Mesenchymal stem cell (in vitro differentiated cells and primary cell): ENCODE measurements around the gene PON2. TPM values are rescaled to one million over a fixed set of nuclear protein-coding genes. Genes with fewer than 3 reads are reported as not detected.

ENCODE experiments used
- DNase-seq: peaks from one replicate; pipeline ENCODE4 v3.0.0-alpha.2; 2013
- H2AFZ ChIP-seq: one replicate; pipeline ENCODE4 v1.6.1; 2013; ENCODE audit warnings: low read depth, mild to moderate bottlenecking, control low read depth, inconsistent platforms, low read length, moderate library complexity
- H2AK5ac ChIP-seq: 2 replicates; pipeline ENCODE4 v1.6.1; 2013; ENCODE audit warnings: low read length, moderate library complexity, mild to moderate bottlenecking, inconsistent platforms; ENCODE audit not compliant: severe bottlenecking
- H2BK120ac ChIP-seq: one replicate; pipeline ENCODE4 v1.6.1; 2013; ENCODE audit warnings: low read depth, mild to moderate bottlenecking, inconsistent platforms, low read length, moderate library complexity
- H2BK12ac ChIP-seq, 2 experiments: one replicate each; pipeline ENCODE4 v1.6.1; 2013; ENCODE audit warnings: inconsistent platforms in 2 of 2, low read length in 2 of 2, mild to moderate bottlenecking in 2 of 2, moderate library complexity in 2 of 2, control low read depth in 1 of 2
- H2BK15ac ChIP-seq: one replicate; pipeline ENCODE4 v1.6.1; 2013; ENCODE audit warnings: mild to moderate bottlenecking, low read depth, inconsistent platforms; ENCODE audit not compliant: poor library complexity, severe bottlenecking
- H2BK5ac ChIP-seq: 2 replicates; pipeline ENCODE4 v1.6.1; 2013; ENCODE audit warnings: low read depth, mild to moderate bottlenecking, low read length, control low read depth, inconsistent platforms; ENCODE audit not compliant: poor library complexity, severe bottlenecking
- H3K14ac ChIP-seq, 2 experiments: one replicate each; pipeline ENCODE4 v1.6.1; 2013; ENCODE audit warnings: inconsistent platforms in 2 of 2, low read length in 2 of 2, control low read depth in 1 of 2, mild to moderate bottlenecking in 1 of 2, moderate library complexity in 1 of 2
- H3K18ac ChIP-seq, 2 experiments: one replicate each; pipeline ENCODE4 v1.6.1; 2013; ENCODE audit warnings: inconsistent platforms in 2 of 2, low read length in 2 of 2, control low read depth in 1 of 2, low read depth in 1 of 2, mild to moderate bottlenecking in 1 of 2
- H3K23ac ChIP-seq, 2 experiments: one replicate each; pipeline ENCODE4 v1.6.1; 2013; ENCODE audit warnings: inconsistent platforms in 2 of 2, low read length in 2 of 2, mild to moderate bottlenecking in 2 of 2, moderate library complexity in 2 of 2, control low read depth in 1 of 2
- H3K27ac ChIP-seq: 2 replicates; pipeline ENCODE4 v1.5.1; 2013; ENCODE audit warnings: mild to moderate bottlenecking, moderate library complexity, low read length, control low read depth, inconsistent platforms; ENCODE audit not compliant: poor library complexity, severe bottlenecking
- H3K27me3 ChIP-seq, 2 experiments: 2 replicates each; pipeline versions ENCODE4 v1.6.1 to v1.7.0; 2013; ENCODE audit warnings: low read length in 2 of 2, mild to moderate bottlenecking in 2 of 2, moderate library complexity in 2 of 2, control low read depth in 1 of 2, inconsistent platforms in 1 of 2; ENCODE audit not compliant: control insufficient read depth in 1 of 2, insufficient read depth in 1 of 2
- H3K36me3 ChIP-seq, 2 experiments: 2 replicates each; pipeline versions ENCODE4 v1.6.1 to v1.7.0; 2013; ENCODE audit warnings: low read length in 2 of 2, control low read depth in 1 of 2, inconsistent platforms in 1 of 2, low read depth in 1 of 2, mild to moderate bottlenecking in 1 of 2; ENCODE audit not compliant: insufficient read depth in 2 of 2, control insufficient read depth in 1 of 2
- H3K4ac ChIP-seq, 2 experiments: one replicate each; pipeline ENCODE4 v1.6.1; 2013; ENCODE audit warnings: inconsistent platforms in 2 of 2, low read length in 2 of 2, mild to moderate bottlenecking in 2 of 2, moderate library complexity in 2 of 2, control low read depth in 1 of 2, low read depth in 1 of 2
- H3K4me1 ChIP-seq: 2 replicates; pipeline ENCODE4 v1.6.1; 2013; ENCODE audit warnings: low read depth, low read length, control low read depth; ENCODE audit not compliant: control insufficient read depth, insufficient read depth
- H3K4me2 ChIP-seq: 2 replicates; pipeline ENCODE4 v1.6.1; 2013; ENCODE audit warnings: low read length, mild to moderate bottlenecking, inconsistent platforms; ENCODE audit not compliant: poor library complexity, severe bottlenecking
- H3K4me3 ChIP-seq, 2 experiments: 2 replicates each; pipeline versions ENCODE4 v1.5.1 to v1.7.0; 2013; ENCODE audit warnings: low read length in 2 of 2, mild to moderate bottlenecking in 2 of 2, control low read depth in 1 of 2, low read depth in 1 of 2; ENCODE audit not compliant: insufficient read depth in 1 of 2
- H3K79me1 ChIP-seq: replicated peaks from 2 replicates; pipeline ENCODE4 v1.6.1; 2013; ENCODE audit warnings: mild to moderate bottlenecking, control low read depth, low read length, inconsistent platforms; ENCODE audit not compliant: poor library complexity, severe bottlenecking
- H3K9ac ChIP-seq: 2 replicates; pipeline ENCODE4 v1.7.0; 2013; ENCODE audit warnings: mild to moderate bottlenecking, low read length, moderate library complexity
- H3K9me3 ChIP-seq: 2 replicates; pipeline ENCODE4 v1.7.0; 2013; ENCODE audit warnings: mild to moderate bottlenecking, low read length; ENCODE audit not compliant: control insufficient read depth
- H4K8ac ChIP-seq: one replicate; pipeline ENCODE4 v1.6.1; 2013; ENCODE audit warnings: inconsistent platforms, mild to moderate bottlenecking, low read length, moderate library complexity
- H4K91ac ChIP-seq: one replicate; pipeline ENCODE4 v1.6.1; 2013; ENCODE audit warnings: mild to moderate bottlenecking, low read length, inconsistent platforms
- WGBS: methylation state at CpG from one replicate; pipeline ENCODE4 v1.1.7; 2013; ENCODE audit warnings: mixed read lengths; 5-methylcytosine and 5-hydroxymethylcytosine counted together
- polyA plus RNA-seq, 2 experiments: library from polyadenylated mRNA; stranded (reverse); fragments of 200-250 nt; gene quantifications; one replicate each; pipeline ENCODE4 v1.2.3, GENCODE V29; 2013

The PON2 gene
- 141 TPM for polyA plus RNA-seq (2013, experiment 1 of 2)
- 142 TPM for polyA plus RNA-seq (2013, experiment 2 of 2)

DNA sequence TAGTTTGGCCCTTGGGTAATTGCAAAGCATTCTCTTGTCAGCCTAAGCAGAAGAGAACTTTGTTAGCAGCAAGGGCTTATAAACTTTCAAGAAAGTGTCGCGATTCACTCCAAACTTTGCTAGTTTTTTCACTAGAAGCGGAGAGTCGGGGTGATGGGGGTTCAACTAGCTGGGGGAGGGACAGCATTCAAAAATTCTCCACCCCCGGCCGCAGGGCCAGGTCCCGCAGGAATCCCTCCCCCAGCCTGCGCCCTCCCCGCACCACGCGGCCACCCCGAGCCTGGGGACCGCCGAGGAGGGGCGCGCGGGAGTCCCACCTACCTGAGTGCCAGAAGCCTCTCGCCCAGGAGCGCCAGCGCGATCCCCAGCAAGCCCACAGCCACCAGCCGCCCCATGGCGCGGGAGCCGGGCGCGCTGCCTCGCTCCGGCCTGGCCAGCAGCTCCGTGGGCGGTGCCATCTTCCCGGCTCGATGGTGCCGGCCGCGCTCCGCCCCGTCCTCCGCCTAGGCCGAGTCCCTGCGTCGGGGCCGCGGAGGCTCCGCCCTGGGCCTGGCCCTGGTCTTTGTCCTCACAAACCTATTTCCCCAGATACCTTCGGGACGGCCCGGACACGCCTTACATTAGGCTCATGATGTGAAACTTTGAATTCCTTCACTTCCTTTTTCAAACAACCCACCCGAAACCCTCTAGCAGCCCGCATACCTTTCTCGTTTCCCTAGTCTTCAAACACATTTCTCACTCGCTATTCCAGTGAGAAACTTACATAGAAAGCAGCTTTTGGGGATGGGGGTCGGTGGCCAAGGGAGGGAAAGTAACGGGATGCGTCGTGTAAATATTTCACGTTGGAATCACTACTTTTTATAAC, at the start of gene PON2:
Gene PON2, minus strand, starts transcription at position 472 of the 865 bp plus-strand sequence. Its CDS starts 77 bp downstream, at position 395.
- H3K9me3 ChIP-seq, result no peaks in the 10 kb centered on the region
- peak within 1 kb of the TSS; percentile 99 for H3K27ac ChIP-seq
- under 1% methylated on average over 43 of the region's 58 CpGs for WGBS
- DNase-seq, result peak; percentile 83
- peak within 1 kb of the TSS; percentile 83 for H2BK15ac ChIP-seq
- H3K23ac ChIP-seq, result peak within 1 kb of the TSS in 1 of 2 experiments; percentile 99
- peaks cover 1% of the 10 kb centered on the region for H3K79me1 ChIP-seq
- peak within 1 kb of the TSS; percentile 54 to 98 for H2BK12ac ChIP-seq
- peak within 1 kb of the TSS; percentile 94 for H2BK120ac ChIP-seq
- peak within 1 kb of the TSS; percentile 86 to 100 for H3K14ac ChIP-seq
- peak within 1 kb of the TSS; percentile 95 for H2AFZ ChIP-seq
- H4K8ac ChIP-seq, result peak within 1 kb of the TSS; percentile 100
- peak within 1 kb of the TSS; percentile 77 to 92 for H3K4me3 ChIP-seq
- H3K36me3 ChIP-seq, result peaks cover 0 to 4% of the 10 kb centered on the region in 2 experiments
- H3K27me3 ChIP-seq, result no peaks in the 10 kb centered on the region
- H3K9ac ChIP-seq, result peak within 1 kb of the TSS; percentile 95
- H2BK5ac ChIP-seq, result peak within 1 kb of the TSS; percentile 99
- H3K4ac ChIP-seq, result peak within 1 kb of the TSS; percentile 91
- H3K18ac ChIP-seq, result peak within 1 kb of the TSS; percentile 100
- peak within 1 kb of the TSS; percentile 100 for H4K91ac ChIP-seq
- H2AK5ac ChIP-seq, result peak within 1 kb of the TSS; percentile 100
- H3K4me2 ChIP-seq, result peak within 1 kb of the TSS; percentile 83
- H3K4me1 ChIP-seq, result peaks cover 15% of the 10 kb centered on the region

- Histone ChIP-seq H3K79me1 (no peaks in the 10 kb centered on the region), H3K18ac (peak overlapping the region in 1 of 2 experiments; percentile 12), H2BK15ac (no peak overlapping the region), H3K14ac (no peak overlapping the region), H2BK12ac (no peak overlapping the region), H2BK120ac (no peak overlapping the region), H3K4me2 (no peak overlapping the region), H4K91ac (no peak overlapping the region), H2AFZ (no peak overlapping the region), H2AK5ac (no peak overlapping the region), H3K4ac (no peak overlapping the region), H3K23ac (no peak overlapping the region), H3K4me1 (no peaks in the 10 kb centered on the region), H3K9ac (no peak overlapping the region), H3K9me3 (no peaks in the 10 kb centered on the region), H2BK5ac (no peak overlapping the region), H3K27me3 (no peaks in the 10 kb centered on the region), H3K4me3 (no peak overlapping the region), H3K36me3 (no peaks in the 10 kb centered on the region), H3K27ac (no peak overlapping the region), H4K8ac (no peak overlapping the region)
- no peak for DNase-seq
- WGBS, result 86% methylated on average over 4 of the region's 4 CpGs
Measured at GRCh38 chr7:95482424-95482823, 47.6 kb upstream of the PON2 start.

GRCh38 chr7:95481271-95482165, 46.7 kb upstream of the PON2 start:
- H2BK15ac ChIP-seq, result no peak overlapping the region
- 78% methylated on average over 2 of the region's 3 CpGs for WGBS
- no peaks in the 10 kb centered on the region for H3K79me1 ChIP-seq
- H3K4me3 ChIP-seq, result no peak overlapping the region
- no peak overlapping the region for H3K18ac ChIP-seq
- H3K4me1 ChIP-seq, result no peaks in the 10 kb centered on the region
- no peak overlapping the region for H3K9ac ChIP-seq
- no peak overlapping the region for H4K8ac ChIP-seq
- no peak overlapping the region for H2BK12ac ChIP-seq
- H3K4ac ChIP-seq, result no peak overlapping the region
- no peak overlapping the region for H4K91ac ChIP-seq
- no peak overlapping the region for H3K14ac ChIP-seq
- H2BK5ac ChIP-seq, result no peak overlapping the region
- no peak overlapping the region for H2AK5ac ChIP-seq
- no peak for DNase-seq
- H2AFZ ChIP-seq, result no peak overlapping the region
- H3K36me3 ChIP-seq, result no peaks in the 10 kb centered on the region
- no peak overlapping the region for H3K23ac ChIP-seq
- no peaks in the 10 kb centered on the region for H3K9me3 ChIP-seq
- no peak overlapping the region for H2BK120ac ChIP-seq
- no peaks in the 10 kb centered on the region for H3K27me3 ChIP-seq
- no peak overlapping the region for H3K4me2 ChIP-seq
- no peak overlapping the region for H3K27ac ChIP-seq
